GM12873 (cell line): ENCODE data around the gene SYTL3.

Experiments used
- TF ChIP-seq, protein P1 (sequence below): IDR thresholded peaks from 2 replicates; pipeline ENCODE4 v1.5.1; 2012; ENCODE audit warnings: low read depth, mild to moderate bottlenecking, moderate library complexity, low read length, control low read depth; ENCODE audit not compliant: insufficient read depth; ENCODE audit errors: missing control alignments

SYTL3 gene

GRCh38 chr6:158807515-158808441 is 157.9 kb downstream of the SYTL3 start:
- TF ChIP-seq, protein P1, sequence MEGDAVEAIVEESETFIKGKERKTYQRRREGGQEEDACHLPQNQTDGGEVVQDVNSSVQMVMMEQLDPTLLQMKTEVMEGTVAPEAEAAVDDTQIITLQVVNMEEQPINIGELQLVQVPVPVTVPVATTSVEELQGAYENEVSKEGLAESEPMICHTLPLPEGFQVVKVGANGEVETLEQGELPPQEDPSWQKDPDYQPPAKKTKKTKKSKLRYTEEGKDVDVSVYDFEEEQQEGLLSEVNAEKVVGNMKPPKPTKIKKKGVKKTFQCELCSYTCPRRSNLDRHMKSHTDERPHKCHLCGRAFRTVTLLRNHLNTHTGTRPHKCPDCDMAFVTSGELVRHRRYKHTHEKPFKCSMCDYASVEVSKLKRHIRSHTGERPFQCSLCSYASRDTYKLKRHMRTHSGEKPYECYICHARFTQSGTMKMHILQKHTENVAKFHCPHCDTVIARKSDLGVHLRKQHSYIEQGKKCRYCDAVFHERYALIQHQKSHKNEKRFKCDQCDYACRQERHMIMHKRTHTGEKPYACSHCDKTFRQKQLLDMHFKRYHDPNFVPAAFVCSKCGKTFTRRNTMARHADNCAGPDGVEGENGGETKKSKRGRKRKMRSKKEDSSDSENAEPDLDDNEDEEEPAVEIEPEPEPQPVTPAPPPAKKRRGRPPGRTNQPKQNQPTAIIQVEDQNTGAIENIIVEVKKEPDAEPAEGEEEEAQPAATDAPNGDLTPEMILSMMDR, result no peak

- TF ChIP-seq, protein P1, result no peak
Measured at GRCh38 chr6:158808442-158808833, 158.6 kb downstream of the SYTL3 start.

GRCh38 chr6:158808941-158809678 is 159.3 kb downstream of the SYTL3 start:
- TF ChIP-seq, protein P1, result no peak

DNA sequence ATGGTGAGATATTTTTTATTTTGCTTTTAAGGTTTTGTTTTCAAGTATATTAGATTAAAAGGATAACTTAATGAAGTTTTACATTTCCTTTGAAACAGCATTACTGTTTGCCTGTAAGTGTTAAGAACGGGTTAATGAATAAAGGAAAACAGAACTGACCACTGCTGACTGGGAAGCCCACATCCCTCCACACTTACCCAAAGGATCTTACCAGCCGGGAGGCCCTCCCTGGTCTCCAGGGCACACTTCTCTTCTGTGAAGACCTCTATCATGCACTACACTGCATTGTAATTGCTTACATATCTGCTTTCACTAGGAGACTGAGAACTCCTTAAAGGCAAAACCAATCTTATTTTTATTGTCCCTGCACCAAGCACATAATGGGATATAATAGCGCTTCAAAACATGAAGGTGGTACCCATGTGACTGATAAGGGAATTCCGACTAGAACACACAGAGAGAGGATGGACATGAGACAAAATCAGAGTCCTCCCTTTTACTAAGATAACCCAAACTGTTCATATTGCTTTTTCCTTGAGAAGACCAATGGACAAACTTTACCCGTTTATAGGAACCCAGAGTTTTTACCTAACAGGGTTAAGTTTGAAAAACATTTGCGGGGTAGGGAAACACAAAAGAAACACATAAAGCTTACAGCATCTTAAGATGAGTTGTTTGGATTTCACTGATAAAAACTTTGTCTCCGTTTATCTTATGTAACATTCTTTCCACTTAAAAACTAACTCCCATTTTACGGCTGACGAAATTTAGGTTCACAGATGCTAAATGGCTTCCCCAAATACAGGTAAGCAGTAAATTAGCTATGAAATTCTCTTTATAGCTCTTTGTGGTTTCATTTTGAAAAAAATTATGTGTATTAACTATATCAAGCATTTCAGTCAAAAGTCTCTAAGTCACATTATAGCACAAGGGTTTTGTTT is 160.6 kb downstream of the SYTL3 start:
- TF ChIP-seq, protein P1, result no peak

DNA sequence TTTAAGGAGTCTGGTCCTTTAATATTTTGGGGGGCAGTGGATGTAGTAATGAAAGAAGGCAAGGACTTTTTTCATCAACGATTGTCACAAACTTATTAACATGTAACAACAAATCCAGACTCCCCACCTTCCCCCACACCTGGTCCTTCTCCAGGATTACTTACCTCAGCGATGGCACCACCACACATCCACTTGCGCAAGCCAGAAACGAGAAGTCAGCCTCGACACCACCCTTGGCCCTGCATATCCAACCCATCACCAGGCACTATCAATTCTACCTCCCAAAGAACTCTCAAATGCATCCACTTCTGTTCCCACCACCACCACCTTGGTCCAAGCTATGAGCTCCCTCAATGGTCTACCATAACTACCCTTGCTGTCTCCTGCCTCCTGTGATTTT is 162.8 kb downstream of the SYTL3 start:
- TF ChIP-seq, protein P1, result no peak

DNA sequence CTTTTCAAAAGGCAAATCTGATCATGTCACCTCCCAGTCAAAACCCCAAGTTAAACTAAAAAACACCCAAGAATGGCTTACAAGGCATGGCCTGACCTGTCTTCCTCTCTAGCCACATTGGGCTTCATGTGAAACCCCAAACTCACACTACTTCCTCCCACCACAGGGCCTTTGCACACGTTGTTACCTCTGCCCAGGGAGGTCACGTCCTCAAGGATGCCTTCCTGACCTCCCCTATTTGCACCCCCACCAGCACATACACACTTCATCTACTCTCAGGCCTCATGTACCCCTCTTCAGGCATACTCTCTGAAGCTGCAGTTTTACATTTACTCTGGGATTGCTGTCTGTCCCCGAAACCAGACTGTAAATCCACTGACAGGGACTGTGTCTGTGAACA is 163.2 kb downstream of the SYTL3 start:
- TF ChIP-seq, protein P1, result no peak
